ENCODE data around the gene ZNF547.

Gene ZNF547

GRCh38 chr19:57362997-57363687 lies at the start of gene ZNF547, which contains the start of gene TRAPPC2B:
ZNF547 (plus strand) TSS chr19:57363551; CDS start chr19:57368556, 5,005 bp downstream.
TRAPPC2B (plus strand) TSS chr19:57363551; CDS start chr19:57364834, 1,283 bp downstream.
- H3K27me3 Mint-ChIP-seq (ENCODE audit: low read depth): no peaks in the 10 kb centered on the region
- peak within 1 kb of the TSS; percentile 92 for H3K4me3 Mint-ChIP-seq
- H3K27ac Mint-ChIP-seq: peak within 1 kb of the TSS; percentile 96
- peaks cover 15% of the 10 kb centered on the region for H3K4me1 Mint-ChIP-seq (ENCODE audit: low read depth)
- H3K36me3 Mint-ChIP-seq (ENCODE audit: low read depth): peaks cover 25% of the 10 kb centered on the region
- peaks cover 60% of the 10 kb centered on the region for H3K9me3 Mint-ChIP-seq

DNA sequence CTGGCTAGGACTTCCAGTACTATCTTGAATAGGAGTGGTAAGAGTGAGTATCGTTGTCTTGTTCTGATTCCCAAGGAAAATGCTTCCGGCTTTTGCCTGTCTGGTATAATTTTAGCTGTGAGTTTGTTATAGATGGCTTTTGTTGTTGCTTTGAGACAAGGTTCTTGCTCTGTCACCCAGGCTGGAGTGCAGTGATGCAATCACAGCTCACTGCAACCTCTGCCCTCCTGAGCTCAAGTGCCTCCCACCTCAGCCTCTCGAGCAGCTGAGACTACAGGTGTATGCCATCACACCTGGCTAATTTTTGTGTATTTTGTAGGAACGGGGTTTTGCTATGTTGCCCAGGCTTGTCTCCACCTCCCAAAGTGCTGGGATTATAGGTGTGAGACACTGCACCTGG lies 49.2 kb upstream of the ZNF547 start:
- no peak overlapping the region for H3K4me3 Mint-ChIP-seq
- H3K27me3 Mint-ChIP-seq (ENCODE audit: low read depth): peaks cover 36% of the 10 kb centered on the region
- no peak overlapping the region for H3K27ac Mint-ChIP-seq
- peaks cover 43% of the 10 kb centered on the region for H3K9me3 Mint-ChIP-seq
- H3K4me1 Mint-ChIP-seq (ENCODE audit: low read depth): no peaks in the 10 kb centered on the region
- peaks cover 2% of the 10 kb centered on the region for H3K36me3 Mint-ChIP-seq (ENCODE audit: low read depth)

DNA sequence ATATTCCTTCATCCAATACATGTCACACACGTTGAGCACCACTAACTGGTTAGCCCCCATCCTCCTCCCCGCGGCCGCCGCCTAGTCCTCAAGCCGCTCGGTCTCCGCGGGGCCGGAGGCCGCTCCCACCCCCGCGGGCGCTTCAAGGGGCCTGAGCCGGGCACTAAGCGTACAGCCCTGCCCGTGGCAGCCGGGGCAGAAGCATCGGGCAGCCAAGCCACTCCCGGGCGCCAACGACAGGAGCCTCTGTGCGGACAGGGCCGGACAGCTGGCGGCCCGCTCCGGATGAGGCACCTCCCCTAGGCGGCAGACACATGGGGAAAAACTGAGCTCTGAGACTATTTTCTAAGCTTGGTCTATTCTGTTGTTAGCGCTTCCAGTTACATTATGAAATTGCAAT lies 45.8 kb upstream of the ZNF547 start:
- Mint-ChIP-seq H3K27ac (no peak overlapping the region), H3K36me3 (ENCODE audit: low read depth) (peaks cover 8% of the 10 kb centered on the region), H3K4me1 (ENCODE audit: low read depth) (peaks cover 22% of the 10 kb centered on the region), H3K4me3 (no peak overlapping the region), H3K9me3 (peaks cover 43% of the 10 kb centered on the region), H3K27me3 (ENCODE audit: low read depth) (peaks cover 36% of the 10 kb centered on the region)

- Mint-ChIP-seq H3K36me3 (ENCODE audit: low read depth) (peaks cover 29% of the 10 kb centered on the region), H3K27ac (peak overlapping the region; percentile 97), H3K27me3 (ENCODE audit: low read depth) (peaks cover 30% of the 10 kb centered on the region), H3K4me3 (peak overlapping the region; percentile 87), H3K9me3 (peaks cover 38% of the 10 kb centered on the region), H3K4me1 (ENCODE audit: low read depth) (peaks cover 24% of the 10 kb centered on the region)
Observed at GRCh38 chr19:57319869-57320179, 43.5 kb upstream of the ZNF547 start.

DNA sequence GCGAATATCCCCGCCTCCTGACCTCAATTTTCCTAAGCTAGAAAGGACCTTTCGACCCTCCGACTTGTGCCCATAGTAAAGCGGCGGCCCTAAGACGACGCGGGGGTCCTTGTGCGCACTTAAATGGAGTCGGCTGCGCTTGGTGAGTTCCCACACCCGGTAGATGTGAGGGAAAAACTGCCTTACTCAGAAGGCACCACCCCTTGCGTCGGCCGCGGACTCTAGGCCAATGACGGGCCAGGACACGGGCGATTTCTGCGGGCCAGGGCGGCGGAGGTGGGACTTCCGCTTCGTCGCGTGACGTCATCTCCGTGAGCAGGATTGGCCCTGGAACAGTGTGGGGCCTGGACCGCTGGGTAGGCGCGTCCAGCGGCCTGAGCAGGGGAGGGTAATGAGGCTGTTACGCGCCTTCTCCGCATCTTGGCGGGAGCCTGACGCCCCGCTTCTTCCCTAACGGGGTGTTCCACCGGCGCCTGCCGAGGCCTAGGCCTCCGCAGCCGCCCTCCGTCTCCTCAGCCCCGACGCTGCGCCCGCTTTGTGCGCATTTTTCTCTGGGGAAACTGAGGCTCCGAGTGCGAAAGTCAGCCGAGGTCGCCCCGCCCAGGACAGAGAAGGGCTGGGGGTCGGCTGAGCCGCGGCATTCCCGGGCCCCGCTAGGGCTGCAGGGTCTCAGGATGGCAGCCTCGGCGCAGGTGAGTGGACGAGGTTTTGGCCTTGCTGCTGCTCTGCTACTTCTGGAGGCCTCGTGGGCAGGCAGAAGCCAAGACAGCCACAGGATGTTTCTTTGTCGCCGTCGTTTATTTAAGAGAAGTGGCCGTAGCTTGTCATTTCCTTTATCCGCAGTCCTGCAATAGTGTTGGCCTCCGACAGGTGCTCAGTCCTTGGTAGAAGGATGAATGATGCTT lies 42.9 kb upstream of the ZNF547 start, which contains the start of gene ZNF543:
TSS of gene ZNF543 (plus strand) at position 293 of the 905 bp plus-strand sequence. CDS start at position 675, 382 bp downstream.
- H3K36me3 Mint-ChIP-seq (ENCODE audit: low read depth): peaks cover 35% of the 10 kb centered on the region
- H3K4me3 Mint-ChIP-seq: peak within 1 kb of the TSS; percentile 87
- H3K27ac Mint-ChIP-seq: peak within 1 kb of the TSS; percentile 97
- peaks cover 24% of the 10 kb centered on the region for H3K27me3 Mint-ChIP-seq (ENCODE audit: low read depth)
- H3K9me3 Mint-ChIP-seq: peaks cover 37% of the 10 kb centered on the region
- H3K4me1 Mint-ChIP-seq (ENCODE audit: low read depth): peaks cover 24% of the 10 kb centered on the region

DNA sequence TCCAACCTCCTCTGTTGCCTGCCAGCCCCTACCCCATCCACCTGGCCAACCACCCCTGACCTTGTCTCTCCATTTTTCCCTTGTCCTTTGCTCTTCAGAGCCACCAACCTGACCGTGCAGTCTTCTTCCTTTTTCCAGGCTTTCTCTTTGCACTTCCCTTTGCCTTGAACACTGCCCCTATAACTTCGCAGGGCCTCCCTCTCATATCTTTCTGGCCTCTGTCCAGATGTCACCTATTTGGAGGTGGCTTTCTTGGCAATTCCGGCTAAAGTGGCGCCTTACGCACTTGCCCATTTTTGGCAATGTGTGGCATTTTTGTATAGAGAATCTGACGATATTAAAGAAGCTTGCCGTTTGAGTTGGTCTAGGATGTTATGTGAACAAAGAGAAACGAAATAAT lies 42.2 kb upstream of the ZNF547 start:
- H3K36me3 Mint-ChIP-seq (ENCODE audit: low read depth): peaks cover 42% of the 10 kb centered on the region
- H3K4me3 Mint-ChIP-seq: peak overlapping the region; percentile 87
- peaks cover 36% of the 10 kb centered on the region for H3K9me3 Mint-ChIP-seq
- H3K27me3 Mint-ChIP-seq (ENCODE audit: low read depth): peaks cover 17% of the 10 kb centered on the region
- H3K27ac Mint-ChIP-seq: peak overlapping the region; percentile 97
- peaks cover 24% of the 10 kb centered on the region for H3K4me1 Mint-ChIP-seq (ENCODE audit: low read depth)

DNA sequence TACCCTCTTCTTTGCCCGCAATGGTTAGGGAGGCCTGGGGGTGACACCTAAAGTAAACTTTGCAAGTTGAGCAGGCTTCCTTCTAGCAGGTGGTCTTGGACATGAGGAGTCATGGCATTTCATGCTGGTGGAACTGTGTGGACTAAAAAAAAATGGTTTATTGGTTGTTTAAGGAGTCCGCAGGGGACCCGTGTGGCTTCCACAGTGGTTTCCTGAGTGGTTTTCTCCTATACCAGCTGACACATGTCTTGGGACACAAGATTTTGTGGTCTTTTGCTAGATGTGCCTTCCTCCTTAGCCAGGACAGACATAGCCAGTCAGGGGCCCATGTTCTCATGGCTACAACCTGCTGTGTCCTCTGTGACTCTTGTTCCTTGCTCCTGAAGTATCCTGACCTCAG lies 41.6 kb upstream of the ZNF547 start:
- peaks cover 11% of the 10 kb centered on the region for H3K27me3 Mint-ChIP-seq (ENCODE audit: low read depth)
- H3K36me3 Mint-ChIP-seq (ENCODE audit: low read depth): peaks cover 48% of the 10 kb centered on the region
- peaks cover 34% of the 10 kb centered on the region for H3K9me3 Mint-ChIP-seq
- H3K4me3 Mint-ChIP-seq: peak overlapping the region; percentile 87
- H3K27ac Mint-ChIP-seq: no peak overlapping the region
- peaks cover 24% of the 10 kb centered on the region for H3K4me1 Mint-ChIP-seq (ENCODE audit: low read depth)

DNA sequence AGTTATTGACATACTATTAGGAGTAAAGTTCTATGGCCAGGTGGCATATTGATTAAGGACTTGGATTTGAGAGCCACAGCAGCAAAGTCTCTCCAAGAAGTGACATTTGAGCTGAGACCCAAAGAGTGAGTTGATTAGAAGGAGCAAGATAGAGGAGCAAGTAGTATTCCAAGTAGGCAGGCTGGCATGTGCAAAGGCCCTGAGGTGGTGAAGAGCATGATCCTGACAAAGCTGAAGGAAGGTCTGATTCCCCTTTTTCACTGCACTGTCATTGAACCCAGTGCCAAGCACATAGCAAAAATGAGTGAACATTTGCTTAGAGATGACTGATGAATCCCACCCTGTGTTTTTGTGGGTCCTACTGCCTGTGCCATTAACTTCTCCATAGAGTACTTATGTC lies 38.4 kb upstream of the ZNF547 start:
- H3K27me3 Mint-ChIP-seq (ENCODE audit: low read depth): no peaks in the 10 kb centered on the region
- H3K9me3 Mint-ChIP-seq: peaks cover 46% of the 10 kb centered on the region
- H3K4me1 Mint-ChIP-seq (ENCODE audit: low read depth): peaks cover 20% of the 10 kb centered on the region
- no peak overlapping the region for H3K4me3 Mint-ChIP-seq
- no peak overlapping the region for H3K27ac Mint-ChIP-seq
- H3K36me3 Mint-ChIP-seq (ENCODE audit: low read depth): peaks cover 78% of the 10 kb centered on the region

DNA sequence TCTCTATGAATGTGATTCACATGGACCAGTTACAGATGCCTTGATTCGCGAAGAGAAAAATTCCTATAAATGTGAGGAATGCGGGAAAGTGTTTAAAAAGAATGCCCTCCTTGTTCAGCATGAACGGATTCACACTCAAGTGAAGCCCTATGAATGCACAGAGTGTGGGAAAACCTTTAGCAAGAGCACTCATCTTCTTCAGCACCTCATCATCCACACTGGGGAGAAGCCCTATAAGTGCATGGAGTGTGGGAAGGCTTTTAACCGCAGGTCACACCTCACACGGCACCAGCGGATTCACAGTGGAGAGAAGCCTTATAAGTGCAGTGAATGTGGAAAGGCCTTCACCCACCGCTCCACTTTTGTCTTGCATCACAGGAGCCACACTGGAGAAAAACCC lies 35.4 kb upstream of the ZNF547 start:
- peaks cover 61% of the 10 kb centered on the region for H3K9me3 Mint-ChIP-seq
- H3K36me3 Mint-ChIP-seq (ENCODE audit: low read depth): peaks cover 81% of the 10 kb centered on the region
- no peak overlapping the region for H3K4me3 Mint-ChIP-seq
- no peak overlapping the region for H3K27ac Mint-ChIP-seq
- no peaks in the 10 kb centered on the region for H3K4me1 Mint-ChIP-seq (ENCODE audit: low read depth)
- H3K27me3 Mint-ChIP-seq (ENCODE audit: low read depth): no peaks in the 10 kb centered on the region

- H3K27ac Mint-ChIP-seq: no peak overlapping the region
- peaks cover 69% of the 10 kb centered on the region for H3K9me3 Mint-ChIP-seq
- peaks cover 35% of the 10 kb centered on the region for H3K36me3 Mint-ChIP-seq (ENCODE audit: low read depth)
- H3K4me1 Mint-ChIP-seq (ENCODE audit: low read depth): no peaks in the 10 kb centered on the region
- H3K4me3 Mint-ChIP-seq: no peak overlapping the region
- H3K27me3 Mint-ChIP-seq (ENCODE audit: low read depth): no peaks in the 10 kb centered on the region
Observed at GRCh38 chr19:57334191-57334590, 29.2 kb upstream of the ZNF547 start.

DNA sequence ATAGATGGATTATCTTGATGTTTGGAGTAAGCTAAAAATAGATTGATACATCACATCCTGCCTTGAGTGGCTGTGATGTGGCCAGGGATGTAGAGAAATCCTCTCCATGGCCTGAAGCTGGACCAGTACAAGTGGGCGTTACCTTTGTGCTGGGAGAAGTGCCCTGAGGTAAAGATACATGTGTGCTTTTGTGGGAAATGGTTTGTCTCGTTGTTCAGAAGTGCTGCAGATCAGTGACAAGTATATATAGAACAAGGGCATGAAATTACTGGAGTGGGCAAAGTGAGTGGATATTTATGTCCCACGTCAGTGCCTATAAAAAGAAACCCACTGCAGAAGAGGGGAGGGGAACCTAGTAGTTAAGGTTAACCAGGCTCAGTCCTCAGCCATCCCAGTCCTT lies 24.5 kb upstream of the ZNF547 start:
- Mint-ChIP-seq H3K27ac (no peak overlapping the region), H3K9me3 (peaks cover 45% of the 10 kb centered on the region), H3K4me3 (no peak overlapping the region), H3K4me1 (ENCODE audit: low read depth) (no peaks in the 10 kb centered on the region), H3K27me3 (ENCODE audit: low read depth) (no peaks in the 10 kb centered on the region), H3K36me3 (ENCODE audit: low read depth) (peaks cover 12% of the 10 kb centered on the region)

DNA sequence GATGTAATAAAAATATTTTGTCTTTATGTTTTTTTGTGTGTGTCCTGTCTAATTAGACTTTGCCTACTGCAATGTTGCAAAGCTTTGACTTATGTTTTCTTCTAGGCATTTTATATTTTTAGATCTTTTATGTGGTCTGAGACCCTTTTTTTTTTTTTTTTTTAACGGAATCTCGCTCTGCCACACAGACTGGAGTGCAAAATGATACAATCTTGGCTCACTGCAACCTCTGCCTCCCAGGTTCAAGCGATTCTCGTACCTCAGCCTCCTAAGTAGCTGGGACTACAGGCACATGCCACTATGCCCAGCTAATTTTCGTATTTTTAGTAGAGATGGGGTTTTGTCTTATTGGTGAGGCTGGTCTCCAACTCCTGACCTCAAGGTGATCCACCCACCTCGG lies 20.8 kb upstream of the ZNF547 start:
- Mint-ChIP-seq H3K27ac (no peak overlapping the region), H3K36me3 (ENCODE audit: low read depth) (no peaks in the 10 kb centered on the region), H3K27me3 (ENCODE audit: low read depth) (no peaks in the 10 kb centered on the region), H3K9me3 (peaks cover 20% of the 10 kb centered on the region), H3K4me3 (no peak overlapping the region), H3K4me1 (ENCODE audit: low read depth) (no peaks in the 10 kb centered on the region)

GRCh38 chr19:57348136-57348535 lies 15.2 kb upstream of the ZNF547 start:
- Mint-ChIP-seq H3K27me3 (ENCODE audit: low read depth) (no peaks in the 10 kb centered on the region), H3K27ac (no peak overlapping the region), H3K9me3 (peaks cover 30% of the 10 kb centered on the region), H3K4me3 (no peak overlapping the region), H3K36me3 (ENCODE audit: low read depth) (peaks cover 24% of the 10 kb centered on the region), H3K4me1 (ENCODE audit: low read depth) (peaks cover 24% of the 10 kb centered on the region)

DNA sequence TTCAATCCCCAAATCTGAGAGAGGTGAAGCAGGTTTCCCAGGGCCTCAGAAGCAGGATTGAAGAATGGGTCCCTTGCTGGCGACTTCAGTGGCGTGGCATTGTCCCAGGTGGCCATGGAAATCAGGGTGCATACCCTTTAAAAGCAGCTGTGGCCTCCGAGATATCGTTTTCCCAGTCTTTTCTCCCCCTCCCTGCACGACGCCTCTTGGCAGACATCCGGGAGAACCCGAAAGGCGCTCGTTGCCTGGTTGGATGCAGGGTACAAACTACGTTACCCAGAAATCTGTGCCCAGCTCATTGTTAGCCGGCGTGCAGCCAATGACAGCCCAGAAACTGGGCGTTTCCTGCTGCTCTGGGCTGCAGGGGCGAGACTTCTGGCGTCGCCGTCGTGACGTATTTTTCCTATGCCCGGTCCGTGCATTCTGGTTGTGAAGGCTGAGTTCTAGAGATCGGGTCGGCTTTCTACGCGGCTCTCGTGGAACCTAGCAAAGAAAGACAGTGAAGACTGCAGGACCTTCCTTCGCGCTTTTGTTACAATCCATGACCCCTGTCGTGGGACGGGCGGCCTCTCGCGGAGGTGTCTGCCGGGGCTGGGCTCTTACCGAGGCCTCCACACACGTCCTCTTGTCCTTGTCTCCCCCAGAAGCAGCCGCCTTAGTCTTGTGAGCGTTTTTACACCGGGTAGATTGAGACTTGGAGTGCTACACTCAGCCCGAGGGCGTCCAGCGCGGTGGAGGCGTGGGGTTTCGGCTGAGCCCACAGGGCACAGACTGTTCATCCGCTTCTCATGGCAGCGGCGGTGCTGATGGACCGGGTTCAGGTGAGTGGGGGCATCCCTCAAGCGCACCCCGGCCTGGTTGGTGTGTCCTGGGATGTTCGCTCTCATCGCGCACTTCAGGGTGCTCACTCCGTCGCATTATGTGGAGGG lies 12.2 kb upstream of the ZNF547 start, which contains the start of gene ZNF304:
TSS of gene ZNF304 (plus strand) at position 395 of the 929 bp plus-strand sequence. CDS start at position 789, 394 bp downstream.
- Mint-ChIP-seq H3K9me3 (peaks cover 55% of the 10 kb centered on the region), H3K27me3 (ENCODE audit: low read depth) (no peaks in the 10 kb centered on the region)

More for the DNA sequence above, 12.2 kb upstream of the ZNF547 start, which contains the start of gene ZNF304:
- peaks cover 54% of the 10 kb centered on the region for H3K36me3 Mint-ChIP-seq (ENCODE audit: low read depth)
- peak within 1 kb of the TSS; percentile 94 for H3K4me3 Mint-ChIP-seq
- H3K4me1 Mint-ChIP-seq (ENCODE audit: low read depth): peaks cover 26% of the 10 kb centered on the region
- H3K27ac Mint-ChIP-seq: peak within 1 kb of the TSS; percentile 91

All from T-helper 1 cell treated with Interleukin-12 subunit alpha and Interleukin-12 subunit beta and Interleukin-4 antibody, amounts not matched to agents 30 μg/mL and 1 μg/mL, for 36 hours (primary cell).